NCI-H446 (cell line): ENCODE results near the gene PSMA7.
"Not testable (repeated sequence)": the region's sequence is repeated elsewhere in the genome, so short reads cannot be mapped to it uniquely, and the experiment has no call there.

Experiments
- DNase-seq, 2 experiments: peaks; one replicate each; lab custom pipeline; 2025; lab: John Stamatoyannopoulos, UW

PSMA7 gene

DNA sequence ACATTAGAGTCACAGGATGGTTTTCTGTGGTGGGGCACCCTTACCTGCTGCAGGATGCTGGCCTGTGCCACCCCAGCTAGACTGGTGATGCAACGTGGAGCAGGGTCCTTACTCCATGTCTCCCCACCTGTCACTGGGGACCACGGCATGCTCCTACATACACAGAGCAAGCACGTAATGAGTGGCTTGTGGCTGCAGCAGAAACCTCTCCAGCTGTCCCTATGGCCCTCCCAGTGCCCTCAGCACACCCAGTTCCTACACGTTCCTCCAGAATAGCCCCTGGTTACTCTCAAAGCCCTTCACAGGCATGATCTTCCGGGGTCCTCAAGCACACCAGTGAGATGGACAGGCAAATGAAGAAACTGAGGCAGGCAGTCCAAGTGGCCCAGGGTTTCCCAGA lies 24.1 kb downstream of the PSMA7 start:
- DNase-seq: no peak

DNA sequence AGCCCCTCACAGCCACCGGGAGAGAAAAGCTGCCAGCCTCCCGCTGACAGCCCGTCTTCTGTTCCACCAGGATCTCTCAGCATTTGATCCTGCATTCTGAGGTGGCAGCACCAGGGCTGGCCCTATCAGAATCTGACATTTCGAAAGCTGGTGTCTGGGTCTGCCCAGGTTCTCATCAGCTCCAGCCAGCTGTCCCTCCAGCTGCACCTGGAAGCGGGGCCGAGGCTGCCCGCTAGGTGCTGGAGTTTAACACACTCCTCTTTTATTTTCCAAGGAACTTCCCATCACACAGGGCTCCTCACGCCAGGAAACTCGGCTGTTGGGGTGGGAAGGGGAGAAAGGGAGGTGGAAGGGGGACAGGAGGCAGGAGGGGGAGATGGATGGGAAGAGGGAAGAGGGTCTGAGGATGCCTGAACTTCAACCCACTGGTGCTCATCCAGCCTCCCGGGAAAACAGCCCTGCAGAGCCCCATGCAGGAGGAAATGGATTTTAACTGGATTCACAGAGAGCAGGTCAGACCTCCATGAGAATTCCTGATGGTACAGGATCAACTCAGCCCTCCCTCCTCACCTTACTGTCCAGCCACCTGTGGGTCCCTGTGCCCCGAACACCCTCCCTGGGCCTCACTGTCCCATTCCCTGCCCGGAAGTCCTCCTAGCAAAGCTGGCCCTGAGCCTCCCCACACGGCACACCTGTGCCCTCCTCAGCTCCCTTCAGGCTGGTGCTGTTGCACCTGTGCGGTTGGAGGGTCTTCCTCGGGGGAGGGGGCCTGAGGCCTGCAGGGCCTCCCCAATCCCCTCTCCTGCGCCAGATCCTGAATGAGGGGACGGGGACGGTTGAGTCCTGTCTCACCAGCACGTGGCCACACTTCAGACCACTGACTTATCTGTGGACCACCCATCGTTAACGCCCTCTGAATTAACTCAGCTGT lies 24.8 kb downstream of the PSMA7 start:
- DNase-seq: no peak

DNA sequence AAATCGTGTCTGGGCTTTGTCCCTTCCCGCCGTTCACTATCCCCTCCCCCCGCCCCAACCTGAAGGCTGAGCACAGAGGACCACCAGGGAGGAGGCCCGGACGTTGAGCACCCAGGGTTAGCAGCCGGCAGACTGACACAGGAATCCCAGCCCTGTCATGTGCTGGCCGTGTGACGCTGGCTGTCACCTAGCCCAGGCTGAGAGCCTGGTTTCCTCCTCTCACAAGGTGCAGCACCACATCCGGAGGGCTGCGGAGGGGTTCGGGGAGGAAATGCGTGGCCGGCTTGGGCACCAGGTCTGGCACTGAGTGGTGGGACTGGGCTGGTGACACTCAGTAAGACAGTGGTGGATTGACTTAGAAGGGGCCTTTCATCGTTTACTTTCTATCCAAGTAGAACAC lies 25.5 kb downstream of the PSMA7 start:
- no peak for DNase-seq

DNA sequence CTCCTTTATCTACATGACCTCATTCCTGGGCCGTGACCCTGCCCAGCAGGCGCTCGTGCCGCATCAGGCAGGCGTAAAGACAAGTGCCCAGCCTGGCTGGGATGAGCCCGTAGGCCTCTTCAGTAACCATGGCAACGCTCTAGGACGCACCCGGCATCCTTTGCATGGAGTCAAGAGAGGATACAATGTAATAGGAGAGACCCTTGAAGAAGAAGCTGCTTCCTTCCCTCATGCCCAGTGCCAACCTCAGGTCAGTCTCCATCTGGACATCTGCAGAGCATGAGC lies 25.9 kb downstream of the PSMA7 start:
- DNase-seq: no peak

DNA sequence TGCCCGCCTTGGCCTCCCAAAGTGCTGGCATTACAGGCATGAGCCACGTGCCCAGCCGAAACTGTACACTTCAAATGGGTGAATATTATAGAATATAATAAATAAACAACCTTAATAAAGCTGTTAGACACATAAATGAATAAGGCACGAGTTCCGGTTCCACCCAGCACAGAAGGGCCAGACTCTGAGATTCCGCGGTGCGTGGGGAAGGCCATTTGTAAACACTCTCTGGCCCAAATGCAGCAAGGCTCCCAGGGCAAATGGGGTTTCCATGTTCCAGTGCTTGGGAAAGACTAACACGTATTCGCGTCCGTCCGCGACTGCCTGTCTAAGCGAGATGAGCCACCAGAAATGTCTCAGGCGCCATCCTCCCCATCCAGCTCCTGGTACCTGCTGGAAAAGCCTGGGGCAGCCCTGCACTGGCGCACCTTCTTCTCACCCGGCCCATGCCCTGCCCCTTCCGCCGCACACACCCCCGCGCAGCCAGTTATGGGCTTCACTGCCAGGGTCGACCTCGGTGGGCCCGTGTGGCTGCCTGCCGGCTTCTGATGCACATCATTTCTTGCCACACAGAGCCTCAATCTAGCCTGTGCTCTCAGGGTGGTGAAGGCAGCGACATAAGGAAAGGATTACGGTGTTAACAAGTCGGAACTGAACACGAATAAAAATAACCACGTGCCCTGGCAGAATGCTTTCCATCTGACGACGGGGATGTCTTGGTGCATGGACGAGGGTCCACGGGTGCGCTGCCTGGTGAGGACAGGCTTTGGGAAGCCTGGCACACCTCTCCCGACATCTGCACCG lies 26.4 kb downstream of the PSMA7 start:
- DNase-seq: no peak

DNA sequence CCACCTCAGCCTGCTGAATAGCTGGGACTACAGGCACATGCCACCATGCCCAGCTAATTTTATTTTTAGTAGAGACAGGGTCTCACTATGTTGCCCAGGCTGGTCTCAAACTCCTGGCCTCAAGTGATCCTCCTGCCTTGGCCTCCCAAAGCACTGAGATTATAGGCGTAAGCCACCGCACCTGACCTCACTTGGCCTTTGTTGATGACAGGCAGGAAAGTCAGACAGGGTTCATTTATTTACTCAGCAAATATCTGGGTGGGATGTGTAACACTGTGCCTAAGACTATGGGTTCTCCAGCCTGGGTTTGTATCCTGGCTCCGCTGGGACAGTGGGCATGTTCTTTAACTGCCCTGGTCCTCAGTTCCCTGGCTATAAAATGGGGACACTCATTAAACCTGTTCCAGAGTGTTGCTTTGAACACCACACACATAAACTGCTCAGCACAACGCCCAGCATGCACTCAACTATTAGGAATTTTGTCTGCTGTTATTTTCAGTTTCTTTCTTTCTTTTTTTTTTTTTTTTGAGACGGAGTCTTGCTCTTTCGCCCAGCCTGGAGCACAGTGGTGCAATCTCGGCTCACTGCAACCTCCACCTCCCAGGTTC lies 27.3 kb downstream of the PSMA7 start:
- not testable (repeated sequence) for DNase-seq

DNA sequence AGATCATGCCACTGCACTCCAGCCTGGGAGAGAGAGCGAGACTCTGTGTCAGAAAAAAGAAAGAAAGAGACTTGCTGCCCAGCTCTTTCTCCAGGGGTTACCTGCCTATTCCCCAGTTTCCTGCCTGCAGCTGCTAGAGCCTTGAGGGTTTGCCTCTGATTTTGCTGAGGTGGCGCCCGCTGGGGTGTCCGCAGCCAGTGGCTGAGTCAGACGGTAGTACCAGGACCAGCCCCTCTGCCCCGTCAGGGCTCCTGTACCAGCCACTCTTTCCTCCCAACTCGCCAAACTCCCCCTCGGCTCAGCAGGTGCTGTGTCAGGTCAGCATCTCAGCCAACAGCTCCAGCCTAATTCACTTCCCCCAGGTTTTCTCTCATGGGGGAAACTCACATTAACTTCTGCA lies 28.3 kb downstream of the PSMA7 start:
- no peak for DNase-seq

DNA sequence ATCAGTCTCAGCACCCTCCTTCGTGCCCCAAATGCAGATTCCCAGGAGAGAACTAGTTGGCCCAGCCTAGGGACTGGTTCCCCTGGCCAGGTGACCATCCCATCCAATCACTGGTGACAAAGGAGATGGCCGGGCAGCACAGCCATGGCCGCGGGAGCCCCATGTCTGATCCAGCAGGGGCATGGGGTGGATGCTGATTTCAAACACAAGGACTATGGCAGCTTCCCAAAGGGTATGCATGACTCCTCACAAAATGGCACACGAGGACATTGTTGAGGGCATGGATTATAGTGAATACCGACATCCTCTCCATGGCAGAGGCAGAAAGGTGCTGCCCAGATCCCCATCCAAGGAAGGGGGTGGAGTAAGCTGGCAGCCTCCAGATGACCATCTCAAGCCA lies 30.8 kb downstream of the PSMA7 start:
- DNase-seq: no peak

DNA sequence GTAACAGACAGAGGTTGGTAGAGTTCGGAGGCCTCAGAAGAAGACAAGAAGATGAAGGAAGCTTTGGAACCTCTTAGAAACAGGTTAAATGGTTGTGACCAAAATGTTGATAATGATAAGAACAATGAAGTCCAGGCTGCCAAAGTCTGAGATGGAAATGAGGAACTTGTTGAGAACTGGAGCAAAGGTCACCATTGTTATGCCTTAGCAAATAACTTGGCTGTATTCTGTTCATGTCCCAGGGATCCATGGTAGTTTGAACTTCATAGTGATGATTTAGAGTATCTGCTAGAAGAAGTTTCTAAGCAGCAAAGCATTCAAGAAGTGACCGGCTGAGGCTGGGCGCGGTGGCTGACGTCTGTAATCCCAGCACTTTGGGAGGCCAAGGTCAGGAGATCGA lies 32.0 kb downstream of the PSMA7 start:
- DNase-seq: no peak

DNA sequence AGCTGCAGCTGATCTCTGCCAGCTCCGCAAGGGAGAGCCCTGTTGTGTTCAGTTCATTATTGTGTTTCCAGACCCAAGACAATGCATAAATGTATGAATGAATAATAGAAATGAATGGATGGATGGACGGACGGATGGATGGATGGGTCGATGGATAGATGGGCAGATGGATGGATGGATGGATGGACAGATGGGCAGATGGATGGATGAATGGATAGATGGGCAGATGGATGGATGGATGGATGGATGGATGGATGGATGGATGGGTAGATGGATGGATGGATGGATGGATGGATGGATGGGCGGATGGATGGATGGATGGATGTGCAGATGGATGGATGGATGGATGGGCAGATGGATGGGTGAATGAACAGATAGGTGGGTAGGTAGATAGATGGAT lies 37.6 kb downstream of the PSMA7 start:
- no peak for DNase-seq

DNA sequence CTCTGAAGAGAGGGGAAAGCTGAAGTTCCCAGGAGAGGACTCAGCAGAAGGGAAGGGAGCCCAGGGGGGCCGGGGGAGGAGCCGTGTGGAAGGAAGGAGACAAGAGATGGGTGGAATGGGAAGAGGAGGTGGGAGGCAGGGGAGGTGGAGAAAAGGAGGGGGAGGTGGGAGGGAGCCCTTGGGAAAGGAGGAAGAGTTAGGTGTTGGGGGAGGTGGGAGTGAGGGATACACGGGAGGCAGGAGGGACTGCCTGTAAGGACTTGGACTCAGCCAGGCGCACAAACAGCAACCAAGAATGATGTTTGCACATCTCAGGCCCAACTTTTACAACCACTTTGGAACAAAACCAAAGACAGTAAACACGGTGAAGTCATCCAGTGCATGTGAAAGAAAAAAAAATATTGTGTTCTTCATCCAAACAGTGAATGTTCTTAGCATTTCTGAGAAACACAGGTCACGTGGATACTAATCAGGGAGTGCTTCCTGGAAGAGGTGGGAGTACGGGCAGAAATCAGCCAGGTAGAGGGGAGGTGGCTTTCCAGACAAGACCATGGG lies 38.3 kb downstream of the PSMA7 start:
- no peak for DNase-seq

DNA sequence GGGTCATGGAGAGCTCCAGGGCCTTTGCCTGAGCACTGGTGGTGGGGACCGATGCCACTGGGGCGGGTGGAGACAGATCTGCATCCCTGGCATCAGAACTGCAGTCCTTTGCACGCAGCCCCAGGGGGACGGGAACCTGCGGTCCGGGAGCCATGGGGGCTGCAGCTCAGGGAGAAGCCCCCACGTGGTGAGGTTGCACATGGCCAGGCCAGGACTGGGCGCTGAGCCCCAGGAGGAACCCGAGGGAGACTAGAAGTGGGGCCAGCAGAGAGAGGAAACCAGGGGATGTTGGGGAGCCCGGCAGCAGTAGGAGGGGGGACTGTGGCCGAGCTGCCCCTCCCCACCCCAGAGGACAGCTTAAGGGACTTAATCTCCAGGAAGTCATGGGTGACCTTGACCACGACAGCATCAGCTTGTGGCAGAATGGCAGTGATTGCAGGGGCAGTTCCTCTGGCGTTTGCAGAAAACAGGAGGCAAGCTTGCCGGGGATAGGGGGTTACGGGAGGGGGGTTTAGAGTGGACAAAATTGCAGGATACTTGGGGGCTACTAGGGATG lies 38.9 kb downstream of the PSMA7 start:
- no peak for DNase-seq

DNA sequence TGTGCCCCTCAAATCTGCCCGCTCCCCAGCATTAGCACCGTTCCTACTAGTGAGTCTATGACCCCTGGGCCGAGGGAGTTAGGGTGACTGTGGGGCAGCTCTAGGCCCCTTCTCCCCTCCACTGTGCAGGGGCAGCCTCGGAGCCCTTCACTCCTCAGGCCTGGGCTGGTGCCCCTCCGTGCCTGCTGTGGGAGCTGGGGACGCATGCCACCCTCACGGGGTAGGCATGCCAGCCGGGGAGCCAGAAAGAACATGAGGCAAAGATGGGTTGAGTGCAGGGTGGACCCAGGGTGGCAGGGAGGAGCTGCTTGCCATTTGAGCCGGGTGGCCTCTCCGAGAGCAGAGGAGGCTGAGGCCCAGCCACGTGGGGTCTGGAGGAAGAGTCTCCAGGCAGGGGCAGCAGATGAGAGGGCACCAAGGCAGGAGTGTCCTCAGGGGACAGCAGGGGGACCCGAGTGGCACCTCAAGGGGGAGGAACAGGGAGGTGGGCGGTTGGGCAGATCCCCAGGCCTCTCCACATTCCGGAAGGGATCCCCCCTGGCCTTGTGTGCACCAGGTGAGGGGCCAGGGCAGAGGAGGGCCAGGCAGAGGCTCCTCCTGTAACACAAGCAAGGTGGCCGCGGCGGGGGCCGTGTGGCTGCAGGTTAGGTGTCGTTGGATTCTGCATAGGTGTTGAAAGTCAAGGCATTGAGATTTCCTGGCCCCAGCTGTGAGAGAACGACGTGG lies 39.5 kb downstream of the PSMA7 start:
- no peak for DNase-seq

DNA sequence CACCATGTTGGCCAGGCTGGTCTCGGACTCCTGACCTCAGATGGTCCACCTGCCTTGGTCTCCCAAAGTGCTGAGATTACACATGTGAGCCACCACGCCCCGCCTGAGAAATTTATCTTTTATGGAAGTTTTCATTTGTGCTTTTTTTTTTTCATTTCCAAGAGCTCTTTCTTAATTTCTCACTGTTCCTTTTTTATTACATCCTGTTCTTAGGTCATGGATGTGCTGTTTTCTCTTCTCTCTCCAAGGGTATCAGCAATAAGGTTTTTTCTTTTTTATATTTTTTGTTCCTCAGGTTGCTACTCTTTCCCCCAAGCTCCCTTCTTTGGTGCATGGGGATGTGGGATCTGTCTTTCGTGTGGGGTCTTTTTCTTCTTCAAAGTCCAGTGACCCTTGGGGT lies 42.1 kb downstream of the PSMA7 start:
- DNase-seq: no peak

DNA sequence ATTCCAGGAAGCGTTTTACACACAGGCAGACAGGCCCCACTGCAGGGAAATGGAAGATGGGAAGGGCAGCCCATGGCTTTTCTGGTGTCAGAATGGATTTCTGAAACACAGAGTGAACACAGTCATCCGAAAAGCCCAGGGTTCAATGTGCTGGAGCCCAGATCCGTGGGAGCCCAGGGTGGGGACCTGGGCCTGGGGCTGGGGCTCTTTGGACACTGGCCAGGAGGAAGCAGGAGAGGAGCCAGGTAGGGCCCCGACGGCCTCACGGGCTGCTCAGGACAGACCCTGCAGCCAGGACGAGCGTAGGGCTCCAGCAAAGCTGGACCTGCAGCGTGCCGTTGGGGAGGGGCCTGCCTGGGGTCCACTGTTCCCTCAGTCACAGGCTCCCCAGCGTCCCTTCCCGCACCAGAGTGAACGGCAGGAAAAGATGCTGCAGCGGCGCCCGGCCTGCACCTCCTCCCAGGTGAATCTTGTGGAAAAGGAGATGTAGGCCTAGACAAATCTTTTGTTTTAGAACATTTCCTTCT lies 45.2 kb downstream of the PSMA7 start:
- DNase-seq: no peak

DNA sequence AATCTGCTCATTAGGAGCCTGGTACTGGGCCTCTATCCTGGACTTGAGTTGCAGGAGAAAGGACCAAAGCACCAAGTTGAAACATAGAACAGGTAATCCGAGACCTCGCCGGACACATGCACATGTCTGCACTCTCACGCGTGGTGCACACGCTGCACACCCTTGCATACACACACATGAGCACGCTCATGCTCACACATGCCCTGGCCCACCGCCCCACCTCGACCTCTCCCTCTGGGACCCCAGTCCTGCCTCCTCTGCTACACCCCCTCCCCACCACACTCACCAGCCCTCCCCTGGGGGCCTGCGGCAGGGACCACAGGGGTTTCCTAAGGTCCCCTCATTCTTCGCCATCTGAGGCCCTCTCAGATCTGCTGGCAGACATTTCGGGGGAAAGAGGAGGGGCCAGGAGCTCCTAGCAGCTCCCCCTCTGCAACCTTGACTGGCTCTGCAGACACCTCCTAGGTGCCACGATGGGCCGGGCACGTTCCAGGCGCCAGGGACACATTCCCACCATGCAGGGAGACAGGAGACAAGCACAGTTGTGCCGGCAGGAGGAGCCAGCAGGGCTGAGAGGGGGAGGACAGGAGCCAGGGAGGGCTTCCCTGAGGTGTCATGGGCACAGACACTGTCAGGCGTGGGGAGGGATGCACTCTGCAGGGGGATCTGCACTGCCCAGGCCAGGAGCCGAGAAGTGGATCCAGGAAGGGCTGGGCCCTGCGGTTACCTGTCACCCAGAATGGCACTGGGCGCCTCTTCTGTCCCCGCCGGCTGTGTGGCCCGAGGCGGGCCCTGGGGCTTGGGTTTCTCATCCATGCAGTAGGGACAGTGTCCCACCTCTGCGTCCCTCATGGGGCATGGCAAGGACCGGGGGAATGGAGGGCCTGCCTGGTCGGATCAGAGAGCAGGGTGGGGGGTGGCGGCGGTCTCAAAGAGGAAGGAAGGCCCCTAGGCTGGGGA lies 46.5 kb downstream of the PSMA7 start:
- DNase-seq: no peak

DNA sequence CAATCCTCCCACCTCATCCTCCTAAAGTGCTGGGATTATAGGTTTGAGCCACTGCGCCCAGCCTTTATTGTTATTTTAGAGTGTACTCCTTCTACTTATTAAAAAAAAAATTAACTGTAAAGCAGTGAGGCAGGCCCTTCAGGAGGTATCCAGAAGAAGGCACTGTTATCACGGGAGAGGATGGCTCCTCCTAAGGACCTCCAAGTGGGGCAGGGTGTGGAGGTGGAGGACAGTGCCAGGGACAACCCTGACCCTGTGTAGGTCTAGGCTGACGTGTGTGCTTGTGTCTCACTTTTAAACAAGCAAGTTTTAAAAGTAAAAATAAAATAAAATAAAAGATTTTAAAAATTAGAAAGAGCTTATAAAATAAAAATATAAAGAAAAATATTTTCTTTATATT lies 53.8 kb downstream of the PSMA7 start:
- no peak for DNase-seq

DNA sequence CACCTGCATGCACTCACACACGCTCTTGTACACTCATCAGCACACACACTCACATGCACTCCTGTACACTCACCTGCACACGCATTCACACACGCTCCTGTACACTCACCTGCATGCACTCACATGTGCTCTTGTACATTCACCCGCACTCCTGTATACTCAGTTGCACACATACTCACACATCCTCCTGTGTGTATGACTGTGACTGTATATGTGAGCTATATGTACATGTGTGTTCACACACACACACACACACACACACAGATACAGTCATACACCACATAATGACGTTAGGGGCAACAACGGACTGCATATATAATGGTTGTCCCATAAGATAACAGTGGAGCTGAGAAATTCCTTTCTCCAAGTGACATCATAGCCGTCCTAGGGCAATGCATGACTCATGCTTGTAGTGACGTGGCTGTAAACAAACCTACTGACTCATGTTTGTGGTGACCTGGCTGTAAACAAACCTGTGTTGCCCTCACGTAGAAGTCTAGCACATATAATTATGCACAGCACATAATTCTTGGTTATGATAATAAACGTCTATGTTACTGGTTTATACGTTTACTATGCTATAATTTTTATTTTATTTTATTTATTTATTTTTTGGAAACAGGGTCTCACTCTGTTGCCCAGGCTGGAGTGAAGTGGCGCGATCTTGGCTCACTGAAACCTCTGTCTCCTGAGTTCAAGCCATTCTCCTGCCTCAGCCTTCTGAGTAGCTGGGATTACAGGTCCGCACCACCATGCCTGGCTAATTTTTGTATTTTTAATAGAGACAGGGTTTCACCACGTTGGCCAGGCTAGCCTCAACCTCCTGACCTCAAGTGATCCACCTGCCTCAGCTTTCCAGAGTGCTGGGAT lies 54.7 kb downstream of the PSMA7 start:
- no peak for DNase-seq

DNA sequence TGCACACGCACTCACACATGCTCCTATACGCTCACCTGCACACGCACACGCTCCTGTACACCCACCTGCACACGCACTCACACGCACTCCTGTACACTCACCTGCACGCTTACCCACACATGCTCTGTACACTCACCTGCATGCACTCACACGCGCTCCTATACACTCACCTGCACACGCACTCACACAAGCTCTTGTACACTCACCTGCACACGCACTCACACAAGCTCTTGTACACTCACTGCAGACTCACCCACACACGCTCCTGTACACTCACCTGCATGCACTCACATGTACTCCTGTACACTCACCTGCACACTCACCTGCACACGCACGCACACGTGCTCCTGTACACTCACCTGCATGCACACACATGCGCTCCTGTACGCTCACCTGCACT lies 55.6 kb downstream of the PSMA7 start:
- no peak for DNase-seq
